NAMALWA (cell line): Measurements from ENCODE around the gene RBM24.
A peak's percentile ranks its signal among the peaks of the same experiment; 100 is the strongest.

Source experiments
- DNase-seq: peaks from one replicate; pipeline ENCODE4 v3.0.0-alpha.2; 2015; ENCODE audit warnings: low spot score

RBM24 gene

DNA sequence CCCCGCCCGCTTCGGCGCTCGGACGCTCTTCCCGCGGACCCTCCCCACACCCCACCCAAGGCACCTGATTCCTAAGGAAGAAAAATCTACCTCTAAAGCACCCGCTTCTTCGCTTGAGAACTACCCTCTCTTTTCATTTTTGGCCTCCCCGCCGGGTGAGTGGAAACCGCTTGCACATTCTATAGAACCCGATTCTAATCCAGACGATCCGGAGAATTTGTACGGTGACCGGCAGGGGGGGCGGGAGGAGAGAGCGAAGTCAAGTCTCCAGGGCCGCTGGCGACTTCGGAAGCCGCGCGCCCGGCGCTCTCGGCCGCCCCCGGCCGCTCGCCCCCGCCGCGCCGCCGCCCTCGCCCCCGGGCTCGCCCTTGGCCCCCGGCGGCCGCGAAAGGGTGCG, at the start of gene RBM24:
Gene RBM24 (plus strand): TSS at position 262 of the 397 bp plus-strand sequence. CDS start 221 bp downstream, outside the sequence.
- DNase-seq = no peak

DNA sequence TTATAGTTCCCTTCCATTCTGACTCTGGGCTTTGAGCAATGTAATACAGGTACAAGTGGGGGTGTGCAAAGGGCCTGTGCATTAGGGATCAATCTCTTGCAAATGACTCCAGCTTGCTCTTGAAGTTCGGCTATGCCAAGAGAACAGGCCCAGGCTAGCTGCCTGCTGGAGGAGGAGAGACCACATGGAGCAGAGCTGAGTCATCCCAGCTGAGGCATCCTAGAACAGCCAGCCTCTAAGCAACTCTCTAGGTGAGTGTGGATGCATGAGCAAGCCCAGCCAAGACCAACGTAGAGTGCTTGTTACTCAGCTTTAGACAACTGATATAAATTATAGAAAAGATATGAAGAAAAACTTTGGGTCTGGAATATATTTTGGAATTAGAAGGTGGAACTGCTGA, 47.6 kb upstream of the RBM24 start:
- no peak for DNase-seq

DNA sequence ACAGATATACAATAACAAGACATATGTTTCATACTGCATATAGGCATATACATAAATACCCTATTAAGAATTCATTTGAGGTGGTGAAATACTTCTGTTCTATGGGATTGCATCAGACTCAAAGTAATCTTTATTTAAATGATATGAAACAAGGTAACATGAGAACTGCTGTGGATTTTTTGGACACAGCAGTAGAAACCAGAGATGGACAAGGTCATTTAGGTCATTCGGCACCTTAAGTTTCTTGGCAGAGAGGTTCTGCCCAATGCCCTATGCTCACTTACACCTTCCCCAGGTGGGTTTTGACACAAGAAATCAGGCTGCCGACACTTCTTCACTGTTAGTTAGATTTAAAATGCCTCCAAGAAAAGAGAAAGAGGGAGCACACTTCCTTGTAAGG, 43.9 kb upstream of the RBM24 start:
- DNase-seq = no peak

DNA sequence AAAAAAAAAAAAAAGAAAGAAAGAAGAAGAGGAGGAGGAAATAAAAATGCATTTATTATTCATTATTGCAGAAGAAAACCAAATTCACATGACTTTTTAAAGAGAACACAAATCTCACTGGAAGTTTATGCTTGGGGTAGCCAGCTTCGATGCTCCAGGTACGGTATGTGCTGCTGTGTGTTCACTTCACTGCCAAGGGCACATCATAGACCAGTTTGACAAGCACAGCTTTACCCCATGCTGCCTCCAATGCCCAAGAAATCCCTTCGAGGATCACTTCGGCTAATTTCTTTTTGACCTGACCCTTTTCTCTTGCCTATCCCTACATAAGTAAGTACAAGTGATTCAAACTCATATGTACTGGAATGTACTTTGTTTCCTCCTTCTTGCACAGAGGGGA, 41.9 kb upstream of the RBM24 start:
- DNase-seq = no peak

DNA sequence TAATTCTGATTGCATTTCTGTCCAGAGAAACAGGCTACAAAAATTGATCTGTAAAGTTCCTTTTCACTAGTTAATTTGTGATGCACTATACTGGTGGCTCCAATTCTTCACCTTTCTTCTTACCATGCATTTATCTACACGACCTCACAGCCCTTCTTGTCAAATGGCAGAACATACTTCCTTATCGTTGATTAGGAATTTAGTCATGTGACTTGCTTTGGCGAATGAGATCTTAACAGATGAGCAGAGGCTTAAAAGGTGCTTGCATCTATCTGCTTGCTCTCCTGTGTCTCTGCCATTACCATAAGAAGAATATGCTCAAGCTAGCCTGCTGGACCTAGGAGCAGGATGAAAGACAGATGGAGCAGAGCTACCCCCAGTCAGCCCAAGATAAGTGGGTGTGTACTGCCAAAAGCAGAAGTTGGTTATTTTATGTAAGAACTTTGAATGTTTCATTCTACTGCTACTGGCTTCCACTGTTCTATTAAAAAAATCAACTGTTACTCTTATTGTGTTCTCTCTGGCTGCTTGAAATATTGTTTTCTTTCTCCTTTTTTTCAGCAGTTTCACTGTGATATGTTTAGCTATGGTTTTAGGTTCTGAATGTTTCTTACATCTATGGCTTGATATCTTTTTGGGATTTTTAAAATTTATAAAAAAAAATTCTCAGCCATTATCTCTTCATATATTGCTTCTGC, 40.2 kb upstream of the RBM24 start:
- DNase-seq = peak; percentile 5

DNA sequence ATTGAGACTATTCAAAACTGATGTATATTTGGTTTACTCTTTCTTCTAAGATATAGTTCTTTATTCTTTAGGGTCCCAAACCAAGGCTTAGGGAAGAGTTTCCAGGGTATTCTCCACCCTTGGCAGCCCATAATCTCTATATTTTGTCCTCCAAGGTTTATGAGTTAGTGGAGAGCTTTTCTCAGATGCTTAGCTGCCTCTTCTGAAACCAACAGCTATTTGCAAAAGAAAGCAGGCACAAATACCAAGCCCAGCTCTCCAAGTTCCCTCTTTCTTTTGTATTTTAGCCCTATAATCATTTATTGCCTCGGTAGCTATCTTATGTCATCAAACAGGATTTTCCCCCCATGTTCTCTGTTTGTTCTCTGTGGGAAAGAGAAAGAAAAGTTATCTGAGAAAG, 39.1 kb upstream of the RBM24 start:
- no peak for DNase-seq

DNA sequence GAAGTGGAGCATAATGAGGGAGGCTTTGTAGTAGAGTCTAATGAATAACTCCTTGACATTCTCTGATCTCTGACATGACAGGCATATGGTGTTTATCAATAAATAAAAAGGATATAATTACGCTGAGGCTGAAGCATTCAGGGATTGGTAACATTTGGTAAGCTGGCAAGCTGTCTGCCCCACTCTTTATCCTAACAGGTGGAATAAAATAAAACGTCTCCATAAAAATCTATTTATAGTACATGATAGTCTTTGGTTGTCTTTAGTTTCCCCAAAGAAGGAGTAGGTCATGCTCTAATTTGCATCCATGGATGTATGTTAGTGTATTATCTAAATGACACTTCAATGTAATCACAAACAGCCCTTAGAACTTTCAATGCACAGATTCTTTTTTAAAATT, 30.9 kb upstream of the RBM24 start:
- no peak for DNase-seq

DNA sequence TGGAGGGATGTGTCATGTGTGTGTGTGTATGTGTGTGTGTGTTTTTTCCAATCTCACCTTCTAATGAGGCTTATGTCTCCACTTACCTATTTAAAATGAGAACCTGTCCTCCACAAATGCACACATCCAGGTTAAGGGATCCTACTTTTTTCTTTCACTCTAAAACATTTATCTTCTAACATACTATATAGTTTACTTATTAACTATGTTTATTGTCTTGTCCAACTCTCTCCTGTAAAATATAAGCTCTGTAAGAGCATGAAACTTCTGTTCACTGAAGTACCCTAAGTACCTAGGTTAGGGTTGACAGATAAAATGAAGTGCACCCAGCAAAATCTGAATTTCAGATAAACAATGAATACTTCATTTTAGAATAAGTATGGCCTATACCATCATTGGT, 29.2 kb upstream of the RBM24 start:
- DNase-seq = no peak

DNA sequence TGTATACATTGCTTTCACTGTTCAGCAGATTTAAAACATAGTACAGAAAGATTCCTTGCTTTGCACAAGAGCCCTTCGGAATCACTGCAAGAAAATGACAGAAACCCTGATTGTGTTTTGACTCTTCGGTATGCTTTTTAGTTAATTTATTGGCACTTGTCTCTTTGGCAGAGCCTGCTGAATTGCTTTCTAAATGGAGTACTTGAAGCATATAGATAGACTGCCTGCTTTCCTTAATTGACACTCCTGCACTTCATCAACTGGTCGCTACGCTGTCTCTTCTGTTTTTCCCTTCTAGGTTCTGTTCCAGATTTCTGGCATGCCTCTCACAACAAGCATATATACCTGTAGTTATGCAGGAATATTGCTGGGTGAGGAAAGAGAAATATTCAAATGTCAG, 22.4 kb upstream of the RBM24 start:
- DNase-seq = no peak

DNA sequence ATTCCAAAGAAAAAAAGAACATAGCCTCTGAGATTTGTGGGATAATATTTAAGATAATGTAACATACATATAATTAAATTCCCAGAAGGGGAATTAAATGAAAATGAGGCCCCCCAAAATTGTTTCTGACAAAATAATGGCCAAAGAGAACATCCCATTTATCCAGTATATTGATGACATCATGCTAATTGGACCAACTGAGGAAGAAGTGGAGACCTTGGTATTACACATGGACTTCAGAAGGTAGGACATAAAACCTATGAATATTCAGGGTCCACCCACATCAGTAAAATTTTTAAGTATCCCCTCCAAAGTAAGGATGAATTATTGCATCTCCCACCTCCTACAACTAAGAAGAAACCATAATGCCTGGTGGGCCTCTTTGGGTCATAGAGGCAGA, 15.6 kb upstream of the RBM24 start:
- no peak for DNase-seq

DNA sequence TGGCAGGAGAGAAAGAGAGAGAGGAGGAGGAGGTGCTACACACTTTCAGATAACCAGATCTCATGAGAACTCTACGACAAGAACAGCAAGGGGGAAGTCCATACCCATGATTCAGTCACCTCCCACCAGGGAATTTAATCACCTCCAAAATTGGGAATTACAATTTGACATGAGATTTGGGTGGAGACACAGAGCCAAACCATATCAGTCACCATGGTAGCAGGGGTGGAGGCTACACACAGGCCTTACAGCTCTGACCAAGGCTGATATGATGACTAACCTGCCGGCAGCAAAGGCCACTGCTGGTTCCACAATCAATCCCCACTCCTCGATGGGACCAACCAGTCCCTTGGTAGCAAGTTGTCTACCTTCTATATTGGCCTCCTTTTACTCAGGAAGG, 13.6 kb upstream of the RBM24 start:
- DNase-seq = no peak

DNA sequence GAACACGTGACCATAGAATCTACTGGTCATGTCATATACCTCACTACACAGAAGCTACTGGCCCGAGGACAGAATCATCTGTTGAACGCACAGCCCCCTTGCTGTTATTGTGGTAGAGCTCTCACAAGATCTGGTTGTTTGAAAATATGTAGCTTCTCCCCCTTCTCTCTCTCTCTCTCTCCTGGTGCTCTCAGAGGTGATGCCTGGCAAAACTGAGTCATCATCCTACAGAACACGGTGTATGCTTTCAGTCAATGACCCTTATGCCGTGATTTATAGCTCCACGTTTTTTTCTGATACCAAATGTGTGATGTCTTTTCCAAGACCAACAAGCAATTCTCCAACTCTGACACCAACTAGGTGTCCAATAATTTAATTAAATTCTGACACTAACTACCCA, 13.0 kb upstream of the RBM24 start:
- DNase-seq = no peak

DNA sequence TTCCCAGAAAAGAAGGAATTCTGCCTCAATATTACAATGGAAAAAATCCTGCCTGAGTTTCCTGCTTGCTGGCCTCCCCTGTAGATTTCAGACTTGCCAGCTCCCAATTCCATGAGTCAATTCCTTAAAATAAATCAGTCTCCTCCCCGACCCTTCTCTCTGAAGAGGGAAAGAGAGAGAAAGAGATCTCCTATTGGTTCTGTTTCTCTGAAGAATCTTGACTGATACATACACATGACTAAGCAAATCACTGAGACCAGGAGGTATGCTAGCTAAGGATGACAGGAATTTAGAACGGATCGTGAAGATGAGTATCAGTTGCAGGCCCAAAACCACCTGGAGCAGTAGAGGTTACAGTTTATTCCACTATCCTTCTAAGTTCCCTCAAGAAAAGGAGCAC, 11.3 kb upstream of the RBM24 start:
- no peak for DNase-seq

DNA sequence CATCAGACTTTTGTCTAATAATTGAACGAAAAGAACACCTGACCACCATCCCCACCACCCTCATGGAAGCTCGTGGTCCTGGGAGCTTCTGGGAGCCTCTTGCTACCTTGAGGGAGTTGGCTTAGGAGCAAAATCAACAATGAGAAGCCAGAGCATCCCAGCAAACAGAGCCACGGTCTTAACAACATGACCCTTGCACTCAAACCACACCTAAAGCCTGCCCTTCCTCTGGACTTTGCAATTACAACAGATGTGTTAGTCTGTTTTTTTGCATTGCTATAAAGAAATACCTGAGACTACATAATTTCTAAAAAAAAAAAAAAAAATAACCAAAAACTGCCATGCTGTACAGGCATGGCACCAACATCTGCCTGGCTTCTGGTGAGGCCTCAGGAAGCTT, 9.5 kb upstream of the RBM24 start:
- no peak for DNase-seq

DNA sequence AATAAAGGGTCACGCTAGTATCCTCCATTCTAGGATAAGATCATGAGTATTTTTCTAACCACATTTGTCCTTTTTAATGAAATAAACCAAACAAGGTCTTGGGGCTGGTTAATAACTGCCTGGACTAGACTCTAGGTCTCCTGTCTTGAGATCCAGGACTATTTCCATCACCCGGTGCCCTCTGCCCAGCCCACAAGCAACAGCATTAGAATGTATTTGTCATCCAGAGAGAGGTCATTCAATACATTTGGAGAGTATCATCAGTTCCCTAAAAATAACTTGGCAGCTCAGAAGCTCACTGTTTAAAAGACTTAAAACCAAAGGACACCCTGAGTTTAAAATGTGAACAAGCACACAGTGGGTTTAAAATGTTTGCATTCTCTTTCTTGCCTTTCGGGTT, 4.4 kb upstream of the RBM24 start:
- DNase-seq = no peak

DNA sequence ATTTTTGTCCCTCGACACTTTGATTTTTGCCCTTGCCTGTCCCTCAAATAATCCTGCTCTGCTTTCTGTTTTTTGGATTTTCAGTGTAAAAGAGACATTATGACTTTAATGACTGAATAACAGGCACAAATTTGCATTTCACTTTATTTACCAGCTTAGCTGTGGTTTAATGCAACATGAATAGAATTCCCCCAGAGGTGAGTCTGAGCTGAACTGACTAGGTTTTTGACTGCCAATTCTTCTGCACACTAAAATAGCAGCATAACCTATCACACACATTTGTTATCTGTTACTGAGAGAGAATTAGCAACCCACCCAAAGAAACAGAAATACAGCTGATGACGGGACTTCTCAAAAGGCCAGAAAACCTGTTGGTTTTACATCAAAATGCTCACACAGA, 3.9 kb upstream of the RBM24 start:
- DNase-seq = no peak

DNA sequence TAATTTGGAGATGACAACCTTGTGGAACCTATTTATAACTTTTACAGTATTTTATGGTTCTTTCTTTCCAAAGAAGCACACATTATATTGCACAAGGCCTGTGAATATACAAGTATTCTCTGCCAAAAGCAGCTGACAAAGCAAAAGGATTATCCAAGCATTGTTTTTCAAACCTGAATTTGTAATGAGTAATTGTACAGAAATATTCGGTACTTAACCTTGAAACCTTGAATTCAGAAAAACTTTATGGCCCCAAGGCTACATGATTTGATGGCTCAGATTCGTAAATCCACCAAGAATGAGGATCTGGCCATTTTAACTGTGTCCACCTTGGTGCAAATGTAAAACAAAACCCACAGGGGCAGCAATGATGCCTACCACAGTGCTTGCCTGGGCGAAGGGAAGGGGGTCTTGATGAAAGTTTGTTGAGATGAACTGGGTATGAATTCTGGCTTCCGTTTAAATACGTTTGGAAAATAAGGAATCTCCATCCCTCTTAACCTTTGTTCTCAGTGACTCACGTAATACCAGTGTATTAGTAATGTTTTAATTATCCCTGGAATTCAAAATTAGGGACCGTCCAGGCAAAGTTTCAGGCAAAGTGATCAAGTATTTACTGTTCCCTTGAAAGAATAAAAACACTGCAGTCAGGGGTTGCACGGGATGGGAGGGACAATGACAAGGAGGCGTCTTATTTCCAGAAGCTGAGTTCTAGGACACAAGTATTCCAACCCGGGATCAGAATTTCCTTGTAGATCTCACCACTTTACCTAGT, 2.7 kb upstream of the RBM24 start:
- DNase-seq = no peak

DNA sequence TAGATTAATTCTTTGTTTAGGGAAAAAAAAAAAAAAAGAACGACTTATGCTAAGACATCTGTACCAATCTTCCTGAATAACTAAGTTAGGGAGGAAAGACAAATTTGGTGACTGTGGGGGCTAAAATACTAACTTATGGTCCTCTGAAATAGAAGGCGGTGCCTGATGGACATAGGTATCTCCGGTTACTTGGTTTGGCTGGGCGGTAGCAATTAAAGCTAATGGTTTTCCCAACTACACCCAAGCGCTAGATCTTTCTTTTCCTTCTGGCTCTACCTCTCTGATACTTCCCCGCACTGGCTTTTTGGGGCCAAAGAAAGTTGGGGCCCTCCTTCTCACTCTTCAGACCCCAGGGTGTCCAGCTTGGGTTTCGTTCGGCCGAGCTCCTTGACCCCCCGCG, 1.0 kb upstream of the RBM24 start:
- no peak for DNase-seq

DNA sequence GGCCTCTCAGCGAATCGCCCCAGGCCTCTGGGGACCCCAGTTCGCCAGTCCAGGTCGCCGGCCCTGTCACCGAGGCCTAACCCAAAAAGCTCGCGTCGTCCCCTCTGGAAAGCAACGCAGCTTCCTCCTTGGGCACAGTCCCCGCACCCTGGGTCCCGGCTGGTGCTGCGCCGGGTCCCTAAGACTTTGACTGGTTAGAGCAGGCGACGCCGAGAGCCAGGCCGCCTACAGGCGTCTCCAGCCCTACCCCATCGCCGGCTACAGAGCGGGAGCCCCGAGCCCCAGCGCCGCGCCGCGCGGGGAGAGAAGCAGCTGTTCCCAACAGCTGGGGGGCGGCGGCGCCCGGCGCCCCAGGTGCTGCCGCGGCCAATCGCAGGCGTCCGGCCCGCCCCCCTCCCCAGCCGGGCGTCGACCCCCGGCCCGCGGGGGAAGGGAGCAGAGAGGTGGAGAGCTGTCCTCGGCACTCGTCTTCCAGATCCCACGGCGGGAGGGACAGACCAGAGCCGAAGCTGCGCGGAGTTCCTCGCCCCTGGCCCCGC, 540 bp upstream of the RBM24 start:
- DNase-seq = no peak

DNA sequence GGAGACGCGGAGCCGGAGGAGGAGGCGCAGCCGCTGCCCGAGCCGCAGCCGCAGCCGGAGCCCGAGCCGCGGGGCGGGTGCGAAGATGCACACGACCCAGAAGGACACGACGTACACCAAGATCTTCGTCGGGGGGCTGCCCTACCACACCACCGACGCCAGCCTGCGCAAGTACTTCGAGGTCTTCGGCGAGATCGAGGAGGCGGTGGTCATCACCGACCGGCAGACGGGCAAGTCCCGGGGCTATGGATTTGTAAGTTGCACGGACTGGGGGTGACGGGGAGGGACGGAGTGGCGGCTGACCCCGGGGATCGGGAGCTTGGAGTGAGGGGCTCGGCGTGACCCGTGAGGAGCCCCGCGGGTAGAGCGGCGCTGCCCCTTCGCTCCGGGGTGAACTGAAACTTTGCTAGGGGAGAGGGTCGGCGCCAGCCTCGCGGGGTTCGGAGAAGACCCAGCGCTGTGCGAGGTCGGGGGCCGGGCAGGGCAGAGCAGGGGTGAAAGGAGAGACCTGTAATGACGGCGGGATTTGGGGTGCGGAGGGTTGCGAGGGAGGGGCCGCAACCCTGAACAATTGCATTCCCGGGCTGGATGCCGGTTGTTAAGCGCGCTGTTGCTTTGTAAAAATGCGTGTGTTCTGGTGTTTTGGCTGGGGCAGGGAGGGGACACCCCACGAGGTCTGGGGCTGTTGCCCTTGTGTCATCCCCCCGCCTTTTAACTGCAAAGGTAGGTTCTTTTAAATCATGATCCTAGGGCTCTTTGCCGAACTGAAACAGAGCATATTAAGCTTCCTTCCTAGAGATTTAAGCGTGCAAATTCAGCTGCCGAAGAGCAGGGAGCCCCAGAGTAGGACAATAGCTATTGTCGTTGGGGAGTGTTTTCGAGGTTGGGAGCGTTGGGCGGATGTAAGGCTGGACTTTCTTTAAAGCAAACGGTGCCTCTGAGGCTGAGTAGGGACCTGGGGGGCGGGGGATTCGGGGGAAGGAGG, 628 bp downstream of the RBM24 start:
- DNase-seq = no peak

DNA sequence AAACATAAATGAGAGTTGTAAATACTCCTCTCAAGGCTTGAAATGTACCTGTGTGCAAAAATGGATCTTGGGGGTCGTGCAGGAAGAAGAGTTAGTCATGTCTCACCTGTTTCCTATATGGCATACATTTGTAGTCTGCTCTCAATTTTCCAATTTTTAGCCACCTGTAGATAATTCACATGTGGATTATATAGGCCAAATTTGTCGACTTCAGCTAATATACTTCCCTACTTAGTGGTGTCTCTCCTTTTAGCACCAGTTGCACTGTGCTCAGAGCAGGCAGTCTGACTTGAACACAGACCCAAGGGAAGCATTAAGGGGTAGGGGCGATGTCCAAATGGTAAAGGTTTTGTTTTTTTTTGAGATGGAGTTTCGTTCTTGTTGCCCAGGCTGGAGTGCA, 1.9 kb downstream of the RBM24 start:
- DNase-seq = no peak

DNA sequence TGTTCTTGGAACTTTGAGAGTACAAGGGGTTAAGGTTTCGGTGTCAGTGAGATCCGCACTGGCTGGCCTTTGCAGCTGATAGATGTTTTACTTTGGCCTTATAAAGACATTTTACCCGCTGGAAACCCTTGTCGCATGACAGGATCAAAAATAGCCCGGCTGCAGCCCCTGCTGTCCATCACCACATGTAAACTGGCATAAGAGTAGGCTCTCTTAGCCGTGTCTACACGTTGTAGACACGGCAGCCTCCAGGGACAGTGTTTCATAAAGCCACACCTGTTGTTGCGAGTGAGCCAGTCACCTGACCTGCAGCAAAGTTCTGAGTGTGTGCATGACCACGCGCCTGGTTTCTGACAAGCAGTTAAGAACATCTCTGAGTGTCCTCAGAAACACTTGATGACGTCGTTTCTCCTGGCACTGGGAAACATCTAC, 8.5 kb downstream of the RBM24 start:
- DNase-seq = no peak
